Measurements from ENCODE around the gene SNX18.

SNX18 gene

GRCh38 chr5:54537725-54538124 lies 20.2 kb downstream of the SNX18 start:
- Mint-ChIP-seq H3K36me3 (peaks cover 35% of the 10 kb centered on the region), H3K4me3 (no peak overlapping the region), H3K27me3 (no peaks in the 10 kb centered on the region), H3K9me3 (no peaks in the 10 kb centered on the region), H3K27ac (no peak overlapping the region), H3K4me1 (peaks cover 33% of the 10 kb centered on the region)
- CTCF ChIA-PET, result interaction anchor here (0.6 to 3.2 kb wide), 4 partner anchors 14 to 53 kb away, joined by 3 to 6 read pairs (median 3); partner anchors contain the start of gene SNX18
- no peak for DNase-seq

GRCh38 chr5:54538156-54538555 lies 20.6 kb downstream of the SNX18 start:
- H3K4me1 Mint-ChIP-seq, result peaks cover 33% of the 10 kb centered on the region
- no peak overlapping the region for H3K4me3 Mint-ChIP-seq
- no peak for DNase-seq
- H3K27me3 Mint-ChIP-seq, result no peaks in the 10 kb centered on the region
- no peaks in the 10 kb centered on the region for H3K9me3 Mint-ChIP-seq
- CTCF ChIA-PET, result interaction anchor here (0.6 to 3.2 kb wide), 3 partner anchors 15 to 53 kb away, joined by 3 to 6 read pairs (median 3); partner anchors contain the start of gene SNX18
- H3K36me3 Mint-ChIP-seq, result peaks cover 38% of the 10 kb centered on the region
- no peak overlapping the region for H3K27ac Mint-ChIP-seq

GRCh38 chr5:54539001-54539400 lies 21.4 kb downstream of the SNX18 start:
- DNase-seq, result no peak
- H3K9me3 Mint-ChIP-seq, result no peaks in the 10 kb centered on the region
- H3K4me3 Mint-ChIP-seq, result no peak overlapping the region
- H3K27me3 Mint-ChIP-seq, result no peaks in the 10 kb centered on the region
- no peak overlapping the region for H3K27ac Mint-ChIP-seq
- CTCF ChIA-PET, result interaction anchor here (3.2 kb wide), 1 partner anchor 22 kb away, joined by 6 read pairs; the partner anchor contains the start of gene SNX18
- H3K36me3 Mint-ChIP-seq, result peaks cover 35% of the 10 kb centered on the region
- H3K4me1 Mint-ChIP-seq, result peaks cover 27% of the 10 kb centered on the region

GRCh38 chr5:54540286-54540685 lies 22.7 kb downstream of the SNX18 start:
- no peak for DNase-seq
- Mint-ChIP-seq H3K36me3 (peaks cover 34% of the 10 kb centered on the region), H3K27ac (no peak overlapping the region), H3K4me1 (peaks cover 20% of the 10 kb centered on the region), H3K9me3 (no peaks in the 10 kb centered on the region), H3K27me3 (no peaks in the 10 kb centered on the region), H3K4me3 (no peak overlapping the region)
- CTCF ChIA-PET, result interaction anchor here (3.2 kb wide), 1 partner anchor 23 kb away, joined by 6 read pairs; the partner anchor contains the start of gene SNX18

GRCh38 chr5:54541823-54542783 lies 24.5 kb downstream of the SNX18 start:
- Mint-ChIP-seq H3K4me3 (no peak overlapping the region), H3K9me3 (no peaks in the 10 kb centered on the region), H3K36me3 (peaks cover 29% of the 10 kb centered on the region), H3K27ac (no peak overlapping the region), H3K27me3 (no peaks in the 10 kb centered on the region), H3K4me1 (peaks cover 17% of the 10 kb centered on the region)
- no peak for DNase-seq
- CTCF ChIA-PET, result no interaction called here

GRCh38 chr5:54544044-54544443 lies 26.5 kb downstream of the SNX18 start:
- H3K4me1 Mint-ChIP-seq, result peaks cover 12% of the 10 kb centered on the region
- peaks cover 35% of the 10 kb centered on the region for H3K36me3 Mint-ChIP-seq
- no peaks in the 10 kb centered on the region for H3K27me3 Mint-ChIP-seq
- no peak overlapping the region for H3K4me3 Mint-ChIP-seq
- H3K27ac Mint-ChIP-seq, result no peak overlapping the region
- H3K9me3 Mint-ChIP-seq, result no peaks in the 10 kb centered on the region
- DNase-seq, result no peak
- CTCF ChIA-PET, result no interaction called here

GRCh38 chr5:54545796-54546195 lies 28.2 kb downstream of the SNX18 start:
- CTCF ChIA-PET, result no interaction called here
- peaks cover 12% of the 10 kb centered on the region for H3K4me1 Mint-ChIP-seq
- DNase-seq, result no peak
- no peaks in the 10 kb centered on the region for H3K9me3 Mint-ChIP-seq
- no peak overlapping the region for H3K4me3 Mint-ChIP-seq
- peaks cover 35% of the 10 kb centered on the region for H3K36me3 Mint-ChIP-seq
- no peak overlapping the region for H3K27ac Mint-ChIP-seq
- H3K27me3 Mint-ChIP-seq, result no peaks in the 10 kb centered on the region

GRCh38 chr5:54547711-54548250 lies 30.2 kb downstream of the SNX18 start:
- Mint-ChIP-seq H3K36me3 (peaks cover 36% of the 10 kb centered on the region), H3K4me3 (no peak overlapping the region), H3K4me1 (no peaks in the 10 kb centered on the region), H3K27ac (no peak overlapping the region), H3K9me3 (no peaks in the 10 kb centered on the region), H3K27me3 (no peaks in the 10 kb centered on the region)
- CTCF ChIA-PET, result no interaction called here
- DNase-seq, result no peak

- CTCF ChIA-PET, result no interaction called here
- no peaks in the 10 kb centered on the region for H3K27me3 Mint-ChIP-seq
- no peak overlapping the region for H3K4me3 Mint-ChIP-seq
- DNase-seq, result no peak
- H3K9me3 Mint-ChIP-seq, result no peaks in the 10 kb centered on the region
- no peak overlapping the region for H3K27ac Mint-ChIP-seq
- H3K4me1 Mint-ChIP-seq, result no peaks in the 10 kb centered on the region
- H3K36me3 Mint-ChIP-seq, result peaks cover 33% of the 10 kb centered on the region
Measured at GRCh38 chr5:54548565-54548964, 31.0 kb downstream of the SNX18 start.

- Mint-ChIP-seq H3K9me3 (no peaks in the 10 kb centered on the region), H3K4me3 (no peak overlapping the region), H3K4me1 (no peaks in the 10 kb centered on the region), H3K36me3 (peaks cover 19% of the 10 kb centered on the region), H3K27me3 (no peaks in the 10 kb centered on the region), H3K27ac (no peak overlapping the region)
- CTCF ChIA-PET, result no interaction called here
- no peak for DNase-seq
Measured at GRCh38 chr5:54551292-54551691, 33.7 kb downstream of the SNX18 start.

GRCh38 chr5:54551926-54552325 lies 34.4 kb downstream of the SNX18 start:
- CTCF ChIA-PET, result no interaction called here
- no peak for DNase-seq
- no peaks in the 10 kb centered on the region for H3K4me1 Mint-ChIP-seq
- no peaks in the 10 kb centered on the region for H3K9me3 Mint-ChIP-seq
- H3K27me3 Mint-ChIP-seq, result no peaks in the 10 kb centered on the region
- no peak overlapping the region for H3K27ac Mint-ChIP-seq
- peaks cover 18% of the 10 kb centered on the region for H3K36me3 Mint-ChIP-seq
- no peak overlapping the region for H3K4me3 Mint-ChIP-seq

- CTCF ChIA-PET, result interaction anchor here (0.6 kb wide), 1 partner anchor 15 kb away, joined by 3 read pairs; no protein-coding TSS in a partner anchor
Measured at GRCh38 chr5:54552446-54552845, 34.9 kb downstream of the SNX18 start.

GRCh38 chr5:54553659-54554207 lies 36.2 kb downstream of the SNX18 start:
- Mint-ChIP-seq H3K4me3 (no peak overlapping the region), H3K27me3 (no peaks in the 10 kb centered on the region), H3K9me3 (no peaks in the 10 kb centered on the region), H3K36me3 (peaks cover 10% of the 10 kb centered on the region), H3K4me1 (no peaks in the 10 kb centered on the region), H3K27ac (no peak overlapping the region)
- CTCF ChIA-PET, result no interaction called here
- no peak for DNase-seq

More at GRCh38 chr5:54552446-54552845, 34.9 kb downstream of the SNX18 start:
- H3K4me1 Mint-ChIP-seq, result no peaks in the 10 kb centered on the region
- no peak overlapping the region for H3K4me3 Mint-ChIP-seq
- H3K27ac Mint-ChIP-seq, result no peak overlapping the region
- no peak for DNase-seq
- no peaks in the 10 kb centered on the region for H3K9me3 Mint-ChIP-seq
- H3K36me3 Mint-ChIP-seq, result peaks cover 14% of the 10 kb centered on the region
- H3K27me3 Mint-ChIP-seq, result no peaks in the 10 kb centered on the region

- H3K4me1 Mint-ChIP-seq, result no peaks in the 10 kb centered on the region
- H3K9me3 Mint-ChIP-seq, result peaks cover 8% of the 10 kb centered on the region
- DNase-seq, result no peak
- H3K36me3 Mint-ChIP-seq, result peaks cover 7% of the 10 kb centered on the region
- CTCF ChIA-PET, result no interaction called here
- H3K4me3 Mint-ChIP-seq, result no peak overlapping the region
- no peaks in the 10 kb centered on the region for H3K27me3 Mint-ChIP-seq
- H3K27ac Mint-ChIP-seq, result no peak overlapping the region
Measured at GRCh38 chr5:54556141-54556540, 38.6 kb downstream of the SNX18 start.

Data from activated naive CD4-positive, alpha-beta T cell treated with anti-CD3 and anti-CD28 coated beads, Interleukin-2, amount 10 ng/mL, durations not matched to agents 7 days and 5 days (primary cell).